Trophoblast cell (in vitro differentiated cells and primary cell): ENCODE measurements around the gene KRT6A.
A peak's percentile ranks its signal among the peaks of the same experiment; 100 is the strongest.

ENCODE experiments used
- DNase-seq, 2 donors: peaks; one replicate each; pipeline ENCODE4 v3.0.0-alpha.2; 2016
- H2AFZ ChIP-seq: 2 replicates; pipeline ENCODE4 v1.6.1; 2013; ENCODE audit warnings: low read length, moderate library complexity, mild to moderate bottlenecking; ENCODE audit not compliant: insufficient read depth, poor library complexity
- H2AK5ac ChIP-seq: 2 replicates; pipeline ENCODE4 v1.6.1; 2013; ENCODE audit warnings: mild to moderate bottlenecking, low read length
- H2BK120ac ChIP-seq: 2 replicates; pipeline ENCODE4 v1.6.1; 2013; ENCODE audit warnings: low read length, mild to moderate bottlenecking, moderate library complexity; ENCODE audit not compliant: insufficient read depth, poor library complexity
- H2BK12ac ChIP-seq: 2 replicates; pipeline ENCODE4 v1.6.1; 2013; ENCODE audit warnings: mild to moderate bottlenecking, low read length, moderate library complexity
- H2BK5ac ChIP-seq: 2 replicates; pipeline ENCODE4 v1.6.1; 2013; ENCODE audit warnings: low read length, low read depth, moderate library complexity, mild to moderate bottlenecking; ENCODE audit not compliant: poor library complexity
- H3K14ac ChIP-seq: 2 replicates; pipeline ENCODE4 v1.6.1; 2013; ENCODE audit warnings: mild to moderate bottlenecking, low read length
- H3K18ac ChIP-seq: 2 replicates; pipeline ENCODE4 v1.6.1; 2013; ENCODE audit warnings: mild to moderate bottlenecking, low read length
- H3K23ac ChIP-seq: 2 replicates; pipeline ENCODE4 v1.6.1; 2013; ENCODE audit warnings: low read length
- H3K27ac ChIP-seq: 2 replicates; pipeline ENCODE4 v1.5.1; 2013; ENCODE audit warnings: low read depth, mild to moderate bottlenecking, inconsistent platforms, low read length, moderate library complexity
- H3K27me3 ChIP-seq: 2 replicates; pipeline ENCODE4 v1.6.1; 2013; ENCODE audit warnings: inconsistent platforms, mild to moderate bottlenecking, low read length, moderate library complexity; ENCODE audit not compliant: insufficient read depth
- H3K36me3 ChIP-seq, 2 experiments: 1 replicate in 1 of 2; 2 replicates in 1 of 2; pipeline ENCODE4 v1.6.1; 2013; ENCODE audit warnings: low read length in 2 of 2, mild to moderate bottlenecking in 2 of 2, moderate library complexity in 1 of 2; ENCODE audit not compliant: insufficient read depth in 2 of 2, control insufficient read depth in 1 of 2
- H3K4ac ChIP-seq: 2 replicates; pipeline ENCODE4 v1.6.1; 2013; ENCODE audit warnings: low read depth, mild to moderate bottlenecking, low read length, moderate library complexity
- H3K4me1 ChIP-seq, 2 experiments: 1 replicate in 1 of 2; 2 replicates in 1 of 2; pipeline ENCODE4 v1.6.1; 2013; ENCODE audit warnings: low read length in 2 of 2, mild to moderate bottlenecking in 2 of 2, moderate library complexity in 1 of 2; ENCODE audit not compliant: insufficient read depth in 2 of 2, control insufficient read depth in 1 of 2
- H3K4me2 ChIP-seq: 2 replicates; pipeline ENCODE4 v1.6.1; 2013; ENCODE audit warnings: inconsistent platforms, mild to moderate bottlenecking, low read length, moderate library complexity
- H3K4me3 ChIP-seq: 2 replicates; pipeline ENCODE4 v1.5.1; 2013; ENCODE audit warnings: mild to moderate bottlenecking, low read depth, low read length, inconsistent platforms
- H3K79me1 ChIP-seq: one replicate; pipeline ENCODE4 v1.6.1; 2013; ENCODE audit warnings: low read length
- H3K79me2 ChIP-seq: 2 replicates; pipeline ENCODE4 v1.6.1; 2013; ENCODE audit warnings: low read length, mild to moderate bottlenecking; ENCODE audit not compliant: control insufficient read depth, insufficient read depth, poor library complexity
- H3K9ac ChIP-seq: 2 replicates; pipeline ENCODE4 v1.6.1; 2013; ENCODE audit warnings: mild to moderate bottlenecking, low read length
- H3K9me3 ChIP-seq: 2 replicates; pipeline ENCODE4 v1.6.1; 2013; ENCODE audit warnings: low read depth, mild to moderate bottlenecking, control low read depth, inconsistent platforms, low read length; ENCODE audit not compliant: insufficient read depth
- H4K12ac ChIP-seq: 2 replicates; pipeline ENCODE4 v1.6.1; 2013; ENCODE audit warnings: low read depth, mild to moderate bottlenecking, low read length, moderate library complexity
- H4K8ac ChIP-seq: 2 replicates; pipeline ENCODE4 v1.6.1; 2013; ENCODE audit warnings: low read depth, mild to moderate bottlenecking, low read length, moderate library complexity
- H4K91ac ChIP-seq: one replicate; pipeline ENCODE4 v1.6.1; 2013; ENCODE audit warnings: low read depth, mild to moderate bottlenecking, low read length, moderate library complexity
- WGBS: extraction: QIAGEN DNeasy Blood & Tissue Kit; methylation state at CpG from one replicate; pipeline ENCODE4 v1.1.7; 2013; ENCODE audit warnings: missing lambda C conversion rate; ENCODE audit not compliant: insufficient read length, insufficient coverage; ENCODE audit errors: extremely low coverage; 5-methylcytosine and 5-hydroxymethylcytosine counted together

KRT6A gene

DNA sequence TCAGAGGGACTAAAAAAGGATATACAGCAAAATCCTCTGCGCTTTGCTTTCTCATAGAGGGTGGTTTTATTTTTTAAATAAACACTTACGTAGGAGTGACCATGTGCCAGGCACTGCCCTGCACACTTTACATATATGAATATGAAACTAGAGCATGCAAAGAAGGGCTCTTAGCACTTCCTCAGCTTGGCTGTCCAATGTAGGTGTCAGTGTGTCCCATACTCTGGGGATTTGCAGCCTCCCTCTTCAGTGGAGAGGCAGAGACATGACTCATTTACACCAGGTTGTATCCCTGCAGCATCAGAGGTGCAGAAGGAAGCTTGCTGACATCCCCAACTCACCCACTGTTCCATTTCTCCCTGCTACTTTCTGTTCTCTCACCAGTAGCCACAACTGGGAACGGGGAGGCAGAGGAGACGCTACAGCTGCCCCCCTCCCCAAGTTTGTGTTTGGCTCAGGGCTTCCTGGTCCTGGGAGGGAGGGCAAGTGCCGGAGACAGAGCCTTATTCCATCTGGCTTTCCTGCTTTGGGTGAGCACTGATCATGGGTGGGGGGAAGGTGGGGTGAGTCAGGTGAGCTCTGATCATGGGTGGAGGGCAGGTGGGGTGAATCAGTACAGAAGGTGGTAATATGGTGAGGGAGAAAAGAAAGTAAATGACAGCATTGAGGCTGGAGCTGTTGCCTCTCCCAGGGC lies 32.0 kb upstream of the KRT6A start:
- no CpG with 5 or more reads among the region's 5 CpGs for WGBS
- no peak for DNase-seq
- peaks cover 28 to 29% of the 10 kb centered on the region in 2 experiments for H3K4me1 ChIP-seq

DNA sequence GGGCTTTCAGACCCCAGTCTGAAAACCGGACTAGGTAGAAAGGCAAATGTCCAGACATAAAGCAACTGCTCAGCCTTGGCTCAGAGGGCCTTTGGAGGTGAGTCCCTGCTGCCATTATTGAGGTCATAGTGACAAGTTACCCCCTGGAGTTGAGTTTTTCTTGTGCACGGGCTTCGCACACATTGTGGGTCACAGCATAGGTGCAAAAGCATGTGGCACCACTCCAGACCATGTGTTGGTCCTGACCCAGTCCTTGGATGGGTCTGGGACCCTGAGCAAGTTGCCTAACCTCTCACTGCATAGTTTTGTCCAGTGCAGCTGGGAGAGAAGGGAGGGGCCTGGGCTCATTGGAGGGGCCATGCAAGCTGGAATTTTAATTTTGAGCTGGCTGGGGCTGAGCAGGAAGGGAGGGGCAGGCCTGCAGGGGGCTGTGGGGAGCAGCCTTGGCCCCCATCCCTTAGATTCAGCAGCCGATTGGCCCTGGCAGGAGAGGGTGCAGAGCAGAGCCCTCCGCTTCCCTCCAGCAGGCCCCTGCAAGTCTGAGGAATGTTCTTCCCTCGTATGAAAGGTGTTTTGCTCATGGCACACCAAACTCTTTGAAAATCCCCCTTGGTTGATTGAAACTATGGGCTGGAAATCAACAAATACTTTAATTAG lies 31.3 kb upstream of the KRT6A start:
- Histone ChIP-seq H3K4me1 (peaks cover 28 to 29% of the 10 kb centered on the region in 2 experiments), H3K9ac (no peak overlapping the region), H2AFZ (no peak overlapping the region), H4K12ac (no peak overlapping the region), H3K36me3 (no peaks in the 10 kb centered on the region), H3K18ac (no peak overlapping the region), H3K4me3 (no peak overlapping the region), H3K4me2 (no peak overlapping the region), H2BK12ac (no peak overlapping the region), H3K27ac (no peak overlapping the region), H2BK120ac (no peak overlapping the region), H3K79me2 (no peaks in the 10 kb centered on the region), H3K79me1 (no peaks in the 10 kb centered on the region), H3K9me3 (no peaks in the 10 kb centered on the region), H3K14ac (no peak overlapping the region), H3K4ac (no peak overlapping the region), H3K23ac (no peak overlapping the region), H2AK5ac (no peak overlapping the region), H2BK5ac (no peak overlapping the region), H4K91ac (no peak overlapping the region), H3K27me3 (no peaks in the 10 kb centered on the region), H4K8ac (no peak overlapping the region)
- no CpG with 5 or more reads among the region's 6 CpGs for WGBS
- no peak for DNase-seq

More for the DNA sequence above, 32.0 kb upstream of the KRT6A start:
- Histone ChIP-seq H4K91ac (no peak overlapping the region), H3K4ac (no peak overlapping the region), H2BK5ac (no peak overlapping the region), H3K27ac (no peak overlapping the region), H3K27me3 (no peaks in the 10 kb centered on the region), H3K23ac (no peak overlapping the region), H3K79me1 (no peaks in the 10 kb centered on the region), H2BK12ac (no peak overlapping the region), H2AFZ (no peak overlapping the region), H3K9ac (no peak overlapping the region), H3K79me2 (no peaks in the 10 kb centered on the region), H4K12ac (no peak overlapping the region), H2AK5ac (no peak overlapping the region), H3K36me3 (no peaks in the 10 kb centered on the region), H3K9me3 (no peaks in the 10 kb centered on the region), H3K4me2 (no peak overlapping the region), H3K4me3 (no peak overlapping the region), H3K18ac (no peak overlapping the region), H3K14ac (no peak overlapping the region), H2BK120ac (no peak overlapping the region), H4K8ac (no peak overlapping the region)

- H3K4me2 ChIP-seq, result no peak overlapping the region
- H4K8ac ChIP-seq, result no peak overlapping the region
- no peak overlapping the region for H2BK12ac ChIP-seq
- WGBS, result no CpG with 5 or more reads among the region's 4 CpGs
- no peak overlapping the region for H3K4ac ChIP-seq
- H3K27me3 ChIP-seq, result no peaks in the 10 kb centered on the region
- no peaks in the 10 kb centered on the region for H3K79me2 ChIP-seq
- H3K36me3 ChIP-seq, result no peaks in the 10 kb centered on the region
- no peak overlapping the region for H3K27ac ChIP-seq
- no peak overlapping the region for H4K12ac ChIP-seq
- no peak overlapping the region for H3K18ac ChIP-seq
- H2BK120ac ChIP-seq, result no peak overlapping the region
- H3K4me1 ChIP-seq, result peaks cover 28 to 29% of the 10 kb centered on the region in 2 experiments
- H2AK5ac ChIP-seq, result no peak overlapping the region
- peak; percentile 39 to 81 for DNase-seq
- no peak overlapping the region for H3K23ac ChIP-seq
- no peak overlapping the region for H4K91ac ChIP-seq
- no peak overlapping the region for H2BK5ac ChIP-seq
- no peak overlapping the region for H3K9ac ChIP-seq
- H3K4me3 ChIP-seq, result no peak overlapping the region
- no peaks in the 10 kb centered on the region for H3K9me3 ChIP-seq
- no peak overlapping the region for H2AFZ ChIP-seq
- no peak overlapping the region for H3K14ac ChIP-seq
- no peaks in the 10 kb centered on the region for H3K79me1 ChIP-seq
Observed at GRCh38 chr12:52523824-52524223, 30.8 kb upstream of the KRT6A start.

GRCh38 chr12:52522346-52523011 lies 29.4 kb upstream of the KRT6A start:
- no peak overlapping the region for H3K9ac ChIP-seq
- H3K27me3 ChIP-seq, result no peaks in the 10 kb centered on the region
- peaks cover 2% of the 10 kb centered on the region for H3K9me3 ChIP-seq
- H2BK5ac ChIP-seq, result no peak overlapping the region
- H2AFZ ChIP-seq, result no peak overlapping the region
- no peak overlapping the region for H4K12ac ChIP-seq
- H3K4me2 ChIP-seq, result no peak overlapping the region
- H4K8ac ChIP-seq, result no peak overlapping the region
- peak overlapping the region; percentile 27 for H2BK12ac ChIP-seq
- no peak overlapping the region for H3K23ac ChIP-seq
- peaks cover 28 to 29% of the 10 kb centered on the region in 2 experiments for H3K4me1 ChIP-seq
- H3K36me3 ChIP-seq, result no peaks in the 10 kb centered on the region
- H3K18ac ChIP-seq, result no peak overlapping the region
- H3K14ac ChIP-seq, result no peak overlapping the region
- no peak overlapping the region for H3K4me3 ChIP-seq
- no CpG with 5 or more reads among the region's 10 CpGs for WGBS
- H3K27ac ChIP-seq, result no peak overlapping the region
- H3K79me1 ChIP-seq, result no peaks in the 10 kb centered on the region
- peak overlapping the region; percentile 12 for H2BK120ac ChIP-seq
- no peak overlapping the region for H4K91ac ChIP-seq
- no peak overlapping the region for H2AK5ac ChIP-seq
- no peaks in the 10 kb centered on the region for H3K79me2 ChIP-seq
- no peak overlapping the region for H3K4ac ChIP-seq
- no peak for DNase-seq
